Testis (tissue), 2 donors: ENCODE data around the gene ZNF83.

Experiments used
- POLR2A ChIP-seq: fragments of 450-650 bp; IDR thresholded peaks from one replicate; pipeline ENCODE4 v1.6.1; 2017; ENCODE audit warnings: antibody characterized with exemption, mild to moderate bottlenecking, moderate library complexity
- TF ChIP-seq, protein P1 (sequence below), 3 experiments: fragments of 450-650 bp in 2 of 3; fragments of 200-600 bp in 1 of 3; sonication (generic) in 1 of 3; IDR thresholded peaks; one replicate each; pipeline ENCODE4 v1.5.1; 2016 to 2019; ENCODE audit warnings: antibody characterized with exemption in 3 of 3, mild to moderate bottlenecking in 2 of 3, moderate library complexity in 1 of 3

DNA sequence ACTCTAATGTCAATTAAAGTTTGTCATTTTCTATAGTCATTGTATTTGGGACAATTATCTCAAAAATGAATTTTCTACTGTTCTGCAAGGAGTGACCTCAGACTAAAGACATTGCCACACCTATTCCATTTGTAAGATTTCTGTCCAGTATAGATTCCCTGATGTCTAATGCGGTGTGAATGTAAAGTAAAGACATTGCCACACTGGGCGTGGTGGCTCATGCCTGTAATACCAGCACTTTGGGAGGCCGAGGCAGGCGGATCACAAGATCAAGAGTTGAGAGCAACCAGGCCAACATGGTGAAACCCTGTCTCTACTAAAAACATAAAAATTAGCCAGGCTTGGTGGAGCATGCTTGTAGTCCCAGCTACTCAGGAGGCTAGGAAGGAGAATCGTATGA lies 13.8 kb upstream of the ZNF83 start:
- TF ChIP-seq, protein P1, sequence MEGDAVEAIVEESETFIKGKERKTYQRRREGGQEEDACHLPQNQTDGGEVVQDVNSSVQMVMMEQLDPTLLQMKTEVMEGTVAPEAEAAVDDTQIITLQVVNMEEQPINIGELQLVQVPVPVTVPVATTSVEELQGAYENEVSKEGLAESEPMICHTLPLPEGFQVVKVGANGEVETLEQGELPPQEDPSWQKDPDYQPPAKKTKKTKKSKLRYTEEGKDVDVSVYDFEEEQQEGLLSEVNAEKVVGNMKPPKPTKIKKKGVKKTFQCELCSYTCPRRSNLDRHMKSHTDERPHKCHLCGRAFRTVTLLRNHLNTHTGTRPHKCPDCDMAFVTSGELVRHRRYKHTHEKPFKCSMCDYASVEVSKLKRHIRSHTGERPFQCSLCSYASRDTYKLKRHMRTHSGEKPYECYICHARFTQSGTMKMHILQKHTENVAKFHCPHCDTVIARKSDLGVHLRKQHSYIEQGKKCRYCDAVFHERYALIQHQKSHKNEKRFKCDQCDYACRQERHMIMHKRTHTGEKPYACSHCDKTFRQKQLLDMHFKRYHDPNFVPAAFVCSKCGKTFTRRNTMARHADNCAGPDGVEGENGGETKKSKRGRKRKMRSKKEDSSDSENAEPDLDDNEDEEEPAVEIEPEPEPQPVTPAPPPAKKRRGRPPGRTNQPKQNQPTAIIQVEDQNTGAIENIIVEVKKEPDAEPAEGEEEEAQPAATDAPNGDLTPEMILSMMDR (IDR thresholded peaks at IDR 0.05): no peak
- no peak for TF ChIP-seq POLR2A
